Germinal center (tissue), 1 donor: ENCODE results near the gene C11orf52.
A peak's percentile ranks its signal among the peaks of the same experiment; 100 is the strongest.
"Not testable (repeated sequence)": the region's sequence is repeated elsewhere in the genome, so short reads cannot be mapped to it uniquely, and the experiment has no call there.

Experiments
- DNase-seq: peaks from one replicate; pipeline ENCODE4 v3.0.0; 2012; ENCODE audit warnings: mixed read lengths, low spot score

The C11orf52 gene

GRCh38 chr11:111918390-111919256 is at the start of gene C11orf52:
Gene C11orf52, plus strand, starts transcription at chr11:111918913. Its CDS starts 60 bp downstream, at chr11:111918973.
- no peak for DNase-seq

- no peak for DNase-seq
Measured at GRCh38 chr11:111870113-111870512, 48.6 kb upstream of the C11orf52 start.

GRCh38 chr11:111870522-111870885 is 48.2 kb upstream of the C11orf52 start:
- no peak for DNase-seq

- DNase-seq = peak; percentile 83
Measured at GRCh38 chr11:111870886-111871692, 47.6 kb upstream of the C11orf52 start, which contains the start of gene ALG9. Gene ALG9, minus strand, starts transcription at chr11:111871581. Its CDS starts 99 bp downstream, at chr11:111871482.

- no peak for DNase-seq
Measured at GRCh38 chr11:111871693-111872161, 47.0 kb upstream of the C11orf52 start.

GRCh38 chr11:111878385-111878848 is 40.3 kb upstream of the C11orf52 start:
- no peak for DNase-seq

GRCh38 chr11:111878849-111879636 is 39.7 kb upstream of the C11orf52 start, which contains the start of the genes CFAP68 and FDXACB1:
Gene CFAP68, plus strand, starts transcription at chr11:111879541. Its CDS starts 20 bp downstream, at chr11:111879561.
Gene FDXACB1, minus strand, starts transcription at chr11:111879165. Its CDS starts 33 bp downstream, at chr11:111879132.
- DNase-seq = peak; percentile 94

- DNase-seq = no peak
Measured at GRCh38 chr11:111879637-111879960, 39.1 kb upstream of the C11orf52 start.

- DNase-seq = no peak
Measured at GRCh38 chr11:111882202-111882601, 36.5 kb upstream of the C11orf52 start.

- DNase-seq = not testable (repeated sequence)
Measured at GRCh38 chr11:111885053-111885452, 33.7 kb upstream of the C11orf52 start.

- no peak for DNase-seq
Measured at GRCh38 chr11:111886032-111886431, 32.7 kb upstream of the C11orf52 start.

- DNase-seq = no peak
Measured at GRCh38 chr11:111886844-111887243, 31.9 kb upstream of the C11orf52 start.

- no peak for DNase-seq
Measured at GRCh38 chr11:111905411-111905810, 13.3 kb upstream of the C11orf52 start.

GRCh38 chr11:111906680-111907079 is 12.0 kb upstream of the C11orf52 start:
- DNase-seq = no peak

GRCh38 chr11:111908639-111909305 is 9.9 kb upstream of the C11orf52 start:
- no peak for DNase-seq

- no peak for DNase-seq
Measured at GRCh38 chr11:111909378-111909777, 9.3 kb upstream of the C11orf52 start.

- no peak for DNase-seq
Measured at GRCh38 chr11:111910676-111911562, 7.8 kb upstream of the C11orf52 start.

- DNase-seq = no peak
Measured at GRCh38 chr11:111911563-111912401, 6.9 kb upstream of the C11orf52 start, which contains the start of gene CRYAB. Gene CRYAB, minus strand, starts transcription at chr11:111911770. Its CDS starts 46 bp downstream, at chr11:111911724.

- DNase-seq = no peak
Measured at GRCh38 chr11:111912535-111912934, 6.2 kb upstream of the C11orf52 start, which contains the start of gene HSPB2. Gene HSPB2, plus strand, starts transcription at chr11:111912734. Its CDS starts 96 bp downstream, at chr11:111912830.
